Urinary bladder (tissue), 4 donors: ENCODE measurements around the gene LARGE1. TPM values are rescaled to one million over a fixed set of nuclear protein-coding genes. Genes with fewer than 3 reads are reported as not detected.

Experiments used
- DNase-seq: peaks from one replicate; pipeline ENCODE4 v3.0.0-alpha.2; 2015; ENCODE audit errors: extremely low spot score
- H3K27ac ChIP-seq: one replicate; pipeline ENCODE4 v1.5.1; 2013; ENCODE audit warnings: low read depth, mild to moderate bottlenecking, moderate library complexity
- H3K36me3 ChIP-seq: one replicate; pipeline ENCODE4 v1.6.1; 2013; ENCODE audit warnings: mild to moderate bottlenecking, moderate library complexity; ENCODE audit not compliant: insufficient read depth
- H3K4me1 ChIP-seq: one replicate; pipeline ENCODE4 v1.6.1; 2013; ENCODE audit warnings: mild to moderate bottlenecking, moderate library complexity; ENCODE audit not compliant: insufficient read depth
- H3K4me3 ChIP-seq: one replicate; pipeline ENCODE4 v1.5.1; 2013; ENCODE audit warnings: low read depth, low read length
- WGBS: extraction: QIAGEN DNeasy Blood & Tissue Kit; methylation state at CpG from one replicate; pipeline ENCODE4 v1.1.7; 2013; 5-methylcytosine and 5-hydroxymethylcytosine counted together
- polyA plus RNA-seq: library from polyadenylated mRNA; stranded (reverse); fragments of 200-250 nt; gene quantifications from one replicate; pipeline ENCODE4 v1.2.3, GENCODE V29; 2013
- total RNA-seq: library from RNA; depleted of rRNA; stranded (reverse); fragments of >200 nt; gene quantifications from one replicate; pipeline ENCODE4 v1.2.3, GENCODE V29; 2014
- donor health status: healthy with polysubstance abuse.
- donor health status: healthy.

LARGE1 gene
- total and polyA plus RNA-seq, 2 donors: 27.9 to 34.5 TPM

GRCh38 chr22:33851821-33852384 lies 68.4 kb downstream of the LARGE1 start:
- no peak for DNase-seq
- Histone ChIP-seq H3K27ac (peak overlapping the region; percentile 62), H3K36me3 (no peaks in the 10 kb centered on the region), H3K4me1 (no peaks in the 10 kb centered on the region), H3K4me3 (no peak overlapping the region)
- whole genome bisulfite sequencing: 70% methylated on average over 5 of the region's 5 CpGs

GRCh38 chr22:33851240-33851639 lies 69.0 kb downstream of the LARGE1 start:
- H3K4me3 ChIP-seq: no peak overlapping the region
- no peak for DNase-seq
- no peaks in the 10 kb centered on the region for H3K4me1 ChIP-seq
- no peaks in the 10 kb centered on the region for H3K36me3 ChIP-seq
- WGBS: 82% methylated on average over 5 of the region's 5 CpGs
- H3K27ac ChIP-seq: peak overlapping the region; percentile 62

- 90% methylated on average over 2 of the region's 2 CpGs for WGBS
- Histone ChIP-seq H3K27ac (no peak overlapping the region), H3K4me1 (no peaks in the 10 kb centered on the region), H3K4me3 (no peak overlapping the region), H3K36me3 (no peaks in the 10 kb centered on the region)
- no peak for DNase-seq
Observed at GRCh38 chr22:33850724-33851123, 69.6 kb downstream of the LARGE1 start.

GRCh38 chr22:33850193-33850592 lies 70.1 kb downstream of the LARGE1 start:
- Histone ChIP-seq H3K4me3 (no peak overlapping the region), H3K36me3 (no peaks in the 10 kb centered on the region), H3K27ac (no peak overlapping the region), H3K4me1 (no peaks in the 10 kb centered on the region)
- 76% methylated on average over 5 of the region's 5 CpGs for WGBS
- DNase-seq: no peak

GRCh38 chr22:33848251-33848650 lies 72.0 kb downstream of the LARGE1 start:
- Histone ChIP-seq H3K27ac (no peak overlapping the region), H3K4me3 (no peak overlapping the region), H3K4me1 (no peaks in the 10 kb centered on the region), H3K36me3 (no peaks in the 10 kb centered on the region)
- 93% methylated on average over 7 of the region's 7 CpGs for WGBS
- DNase-seq: no peak

GRCh38 chr22:33844273-33844672 lies 76.0 kb downstream of the LARGE1 start:
- WGBS: 56% methylated on average over 6 of the region's 6 CpGs
- no peak overlapping the region for H3K4me3 ChIP-seq
- no peak for DNase-seq
- peaks cover 1% of the 10 kb centered on the region for H3K4me1 ChIP-seq
- no peaks in the 10 kb centered on the region for H3K36me3 ChIP-seq
- no peak overlapping the region for H3K27ac ChIP-seq

- Histone ChIP-seq H3K4me1 (peaks cover 1% of the 10 kb centered on the region), H3K36me3 (no peaks in the 10 kb centered on the region), H3K27ac (no peak overlapping the region), H3K4me3 (no peak overlapping the region)
- WGBS: 94% methylated on average over 6 of the region's 6 CpGs
- DNase-seq: no peak
Observed at GRCh38 chr22:33842421-33843094, 77.7 kb downstream of the LARGE1 start.

- no peak for DNase-seq
- WGBS: 88% methylated on average over 12 of the region's 12 CpGs
- no peak overlapping the region for H3K4me3 ChIP-seq
- peaks cover 1% of the 10 kb centered on the region for H3K4me1 ChIP-seq
- H3K27ac ChIP-seq: no peak overlapping the region
- no peaks in the 10 kb centered on the region for H3K36me3 ChIP-seq
Observed at GRCh38 chr22:33842006-33842354, 78.3 kb downstream of the LARGE1 start.

GRCh38 chr22:33841281-33842005 lies 78.8 kb downstream of the LARGE1 start:
- WGBS: 75% methylated on average over 4 of the region's 4 CpGs
- H3K36me3 ChIP-seq: no peaks in the 10 kb centered on the region
- H3K27ac ChIP-seq: no peak overlapping the region
- H3K4me3 ChIP-seq: no peak overlapping the region
- H3K4me1 ChIP-seq: peaks cover 1% of the 10 kb centered on the region
- DNase-seq: no peak

GRCh38 chr22:33838644-33839043 lies 81.6 kb downstream of the LARGE1 start:
- DNase-seq: no peak
- no peak overlapping the region for H3K4me3 ChIP-seq
- H3K36me3 ChIP-seq: no peaks in the 10 kb centered on the region
- 46% methylated on average over 6 of the region's 6 CpGs for WGBS
- H3K4me1 ChIP-seq: peaks cover 1% of the 10 kb centered on the region
- H3K27ac ChIP-seq: no peak overlapping the region

- DNase-seq: no peak
- no peak overlapping the region for H3K27ac ChIP-seq
- H3K4me3 ChIP-seq: no peak overlapping the region
- H3K4me1 ChIP-seq: peaks cover 1% of the 10 kb centered on the region
- no peaks in the 10 kb centered on the region for H3K36me3 ChIP-seq
- WGBS: 42% methylated on average over 4 of the region's 4 CpGs
Observed at GRCh38 chr22:33837826-33838225, 82.5 kb downstream of the LARGE1 start.

GRCh38 chr22:33835265-33835664 lies 85.0 kb downstream of the LARGE1 start:
- DNase-seq: no peak
- H3K4me1 ChIP-seq: no peaks in the 10 kb centered on the region
- WGBS: 40% methylated on average over 5 of the region's 5 CpGs
- no peaks in the 10 kb centered on the region for H3K36me3 ChIP-seq
- no peak overlapping the region for H3K4me3 ChIP-seq
- no peak overlapping the region for H3K27ac ChIP-seq

- no peak for DNase-seq
- Histone ChIP-seq H3K4me3 (no peak overlapping the region), H3K36me3 (no peaks in the 10 kb centered on the region), H3K27ac (no peak overlapping the region), H3K4me1 (no peaks in the 10 kb centered on the region)
- 57% methylated on average over 7 of the region's 7 CpGs for WGBS
Observed at GRCh38 chr22:33832558-33833151, 87.6 kb downstream of the LARGE1 start.

GRCh38 chr22:33831651-33832050 lies 88.6 kb downstream of the LARGE1 start:
- Histone ChIP-seq H3K27ac (no peak overlapping the region), H3K4me3 (no peak overlapping the region), H3K4me1 (no peaks in the 10 kb centered on the region), H3K36me3 (no peaks in the 10 kb centered on the region)
- DNase-seq: no peak
- 77% methylated on average over 5 of the region's 5 CpGs for WGBS
